ENCODE data around the gene ACBD3. TPM values are rescaled to one million over a fixed set of nuclear protein-coding genes. Genes with fewer than 3 reads are reported as not detected.

The ACBD3 gene
- total RNA-seq, 1 experiment from 2014 or later: 93.9 TPM

DNA sequence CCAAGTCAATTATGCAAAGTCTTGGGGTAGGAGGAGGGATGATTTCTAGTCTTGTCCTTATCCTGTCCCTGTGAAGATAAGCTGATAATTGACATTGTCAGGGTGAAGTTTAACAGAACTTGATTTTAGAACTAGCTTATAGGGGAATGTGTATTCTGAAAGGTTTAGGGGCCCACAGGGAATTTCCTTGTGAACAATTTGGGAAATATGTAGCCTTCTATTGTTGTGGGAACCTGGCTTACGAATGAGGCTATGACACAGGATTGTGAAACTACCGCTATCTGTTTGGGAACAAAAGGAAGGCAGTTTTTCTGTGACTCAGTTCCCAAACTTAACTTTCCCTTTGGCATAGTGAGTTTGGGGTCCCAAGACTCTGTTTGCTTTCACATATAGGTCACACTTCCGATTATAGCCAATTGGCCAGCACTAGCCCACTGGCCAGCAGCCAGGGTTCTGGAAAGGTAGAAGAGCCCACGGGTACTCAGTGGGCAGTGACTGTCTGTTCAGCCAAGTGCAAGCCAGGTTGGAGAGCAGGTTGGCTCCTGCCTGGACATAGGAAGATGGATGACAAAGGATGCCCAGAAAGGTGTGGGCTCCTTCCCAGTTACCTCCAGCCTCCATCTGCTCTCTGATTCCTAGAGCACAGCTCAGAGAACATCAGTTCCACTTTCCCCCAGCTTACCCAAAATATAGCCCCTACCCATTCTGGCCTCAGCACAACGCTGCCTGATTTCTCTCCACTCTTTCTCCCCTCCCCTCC, 88.5 kb downstream of the ACBD3 start:
- no TSS peak for BruUV-seq (replicated peaks)
- Mint-ChIP-seq H3K27ac (ENCODE audit: low read depth, unreplicated experiment) (no peak overlapping the region), H3K4me1 (ENCODE audit: insufficient read depth, unreplicated experiment) (peaks cover 19% of the 10 kb centered on the region), H3K4me3 (ENCODE audit: unreplicated experiment) (no peak overlapping the region), H3K36me3 (ENCODE audit: insufficient read depth, unreplicated experiment) (no peaks in the 10 kb centered on the region), H3K9me3 (ENCODE audit: unreplicated experiment) (no peaks in the 10 kb centered on the region), H3K27me3 (ENCODE audit: insufficient read depth, unreplicated experiment) (no peaks in the 10 kb centered on the region)
- intact Hi-C loops (cut with micrococcal nuclease): no loop called here
- TF ChIP-seq, protein P1, sequence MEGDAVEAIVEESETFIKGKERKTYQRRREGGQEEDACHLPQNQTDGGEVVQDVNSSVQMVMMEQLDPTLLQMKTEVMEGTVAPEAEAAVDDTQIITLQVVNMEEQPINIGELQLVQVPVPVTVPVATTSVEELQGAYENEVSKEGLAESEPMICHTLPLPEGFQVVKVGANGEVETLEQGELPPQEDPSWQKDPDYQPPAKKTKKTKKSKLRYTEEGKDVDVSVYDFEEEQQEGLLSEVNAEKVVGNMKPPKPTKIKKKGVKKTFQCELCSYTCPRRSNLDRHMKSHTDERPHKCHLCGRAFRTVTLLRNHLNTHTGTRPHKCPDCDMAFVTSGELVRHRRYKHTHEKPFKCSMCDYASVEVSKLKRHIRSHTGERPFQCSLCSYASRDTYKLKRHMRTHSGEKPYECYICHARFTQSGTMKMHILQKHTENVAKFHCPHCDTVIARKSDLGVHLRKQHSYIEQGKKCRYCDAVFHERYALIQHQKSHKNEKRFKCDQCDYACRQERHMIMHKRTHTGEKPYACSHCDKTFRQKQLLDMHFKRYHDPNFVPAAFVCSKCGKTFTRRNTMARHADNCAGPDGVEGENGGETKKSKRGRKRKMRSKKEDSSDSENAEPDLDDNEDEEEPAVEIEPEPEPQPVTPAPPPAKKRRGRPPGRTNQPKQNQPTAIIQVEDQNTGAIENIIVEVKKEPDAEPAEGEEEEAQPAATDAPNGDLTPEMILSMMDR (IDR thresholded peaks at IDR 0.05; ENCODE audit: unreplicated experiment): no peak
- CTCF ChIA-PET: interaction anchor here (0.6 to 5.1 kb wide), 12 partner anchors 9 to 122 kb away, joined by 3 to 41 read pairs (median 6); no protein-coding TSS in a partner anchor
- DNase-seq (ENCODE audit: unreplicated experiment): peak; percentile 97
- POLR2A ChIA-PET: interaction anchor here (0.6 to 16.1 kb wide), 9 partner anchors 8 to 716 kb away, joined by 3 to 129 read pairs (median 7); no protein-coding TSS in a partner anchor

DNA sequence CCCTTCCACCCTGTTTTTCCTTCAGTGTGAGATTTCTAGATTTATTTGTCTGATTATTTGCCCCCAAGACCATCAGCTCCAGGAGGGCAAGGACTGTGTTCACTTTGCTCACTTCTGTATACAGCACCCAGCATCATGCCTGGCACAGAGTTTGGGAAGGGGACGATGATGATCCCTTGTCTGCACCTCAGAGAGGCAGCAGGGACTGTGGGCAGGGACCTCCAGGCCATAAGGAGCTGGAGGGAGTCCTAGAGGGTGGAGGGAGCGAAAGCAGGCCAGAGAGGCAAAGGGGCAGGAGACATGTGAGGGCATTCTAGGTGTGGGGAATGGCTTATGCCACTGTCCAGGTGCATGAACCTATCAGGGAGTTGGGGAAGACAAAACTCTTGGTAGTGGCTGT, 91.3 kb downstream of the ACBD3 start:
- ChIA-PET CTCF (interaction anchor here (0.5 to 5.1 kb wide), 8 partner anchors 8 to 102 kb away, joined by 3 to 41 read pairs (median 4); no protein-coding TSS in a partner anchor), POLR2A (interaction anchor here (0.6 to 16.1 kb wide), 5 partner anchors 11 to 633 kb away, joined by 3 to 129 read pairs (median 5); partner anchors contain the start of gene H3-3A)
- DNase-seq (ENCODE audit: unreplicated experiment): no peak
- Mint-ChIP-seq H3K27ac (ENCODE audit: low read depth, unreplicated experiment) (no peak overlapping the region), H3K9me3 (ENCODE audit: unreplicated experiment) (no peaks in the 10 kb centered on the region), H3K4me3 (ENCODE audit: unreplicated experiment) (no peak overlapping the region), H3K27me3 (ENCODE audit: insufficient read depth, unreplicated experiment) (no peaks in the 10 kb centered on the region), H3K36me3 (ENCODE audit: insufficient read depth, unreplicated experiment) (peaks cover 5% of the 10 kb centered on the region), H3K4me1 (ENCODE audit: insufficient read depth, unreplicated experiment) (peaks cover 19% of the 10 kb centered on the region)
- TF ChIP-seq, protein P1 (IDR thresholded peaks at IDR 0.05; ENCODE audit: unreplicated experiment): no peak
- intact Hi-C loops (cut with micrococcal nuclease): no loop called here
- BruUV-seq (replicated peaks): no TSS peak

Other genes with a start within 250 kb of the ACBD3 start
- gene LEFTY2, start 245.5 kb downstream of the ACBD3 start, total RNA-seq (2022): not detected in 2 replicates
- 59.3 and 61.8 TPM in 2 replicates for gene SDE2, start 187.4 kb downstream of the ACBD3 start, total RNA-seq (2022)
- 635 and 710 TPM in 2 replicates for gene H3-3A, start 124.0 kb downstream of the ACBD3 start, total RNA-seq (2022)
- gene MIXL1, start 36.9 kb upstream of the ACBD3 start, total RNA-seq (2022): not detected in 2 replicates
- gene LIN9, start 122.4 kb upstream of the ACBD3 start, total RNA-seq (2022): 10.3 and 10.4 TPM in 2 replicates
- 192 and 235 TPM in 2 replicates for gene PARP1, start 221.4 kb upstream of the ACBD3 start, total RNA-seq (2022)